Neural progenitor cell (in vitro differentiated cells): ENCODE results near the gene SPSB4.

Experiments
- CTCF ChIP-seq: fragments of 200-600 bp; sonication (generic); IDR thresholded peaks from 2 replicates; pipeline ENCODE4 v1.5.1; 2017; ENCODE audit warnings: antibody characterized with exemption, mild to moderate bottlenecking
- EZH2 ChIP-seq: fragments of 200-600 bp; sonication (generic); IDR thresholded peaks from 2 replicates; pipeline ENCODE4 v1.6.1; 2017; ENCODE audit warnings: antibody characterized with exemption, mild to moderate bottlenecking, moderate library complexity
- EZH2phosphoT487 ChIP-seq: fragments of 200-600 bp; sonication (generic); IDR thresholded peaks from 2 replicates; pipeline ENCODE4 v1.6.1; 2017; ENCODE audit warnings: antibody characterized with exemption

DNA sequence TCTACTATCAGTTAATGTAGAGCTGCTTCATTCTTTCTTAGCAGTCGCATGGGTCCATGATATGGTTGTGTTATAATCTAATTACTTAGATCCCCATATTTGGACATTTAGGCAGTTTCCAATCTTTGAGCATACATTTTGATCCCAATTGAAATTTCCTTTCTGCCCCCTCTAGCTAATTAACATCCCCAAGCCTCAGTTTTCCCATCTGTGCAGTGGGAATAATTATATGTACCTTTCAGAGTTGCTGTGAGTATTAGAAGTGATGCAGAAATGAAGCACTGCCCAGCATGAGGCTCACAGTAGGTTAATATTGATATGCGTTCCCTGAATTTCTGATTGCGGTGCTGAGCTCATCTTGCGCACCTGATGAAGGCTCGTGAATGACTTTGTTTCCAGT, 21.8 kb downstream of the SPSB4 start:
- no peak for TF ChIP-seq CTCF
- TF ChIP-seq EZH2: no peak
- TF ChIP-seq EZH2phosphoT487: no peak
